ENCODE measurements around the gene WHAMM. TPM values are rescaled to one million over a fixed set of nuclear protein-coding genes. Genes with fewer than 3 reads are reported as not detected.
"Not testable (repeated sequence)": the region's sequence is repeated elsewhere in the genome, so short reads cannot be mapped to it uniquely, and the experiment has no call there.

The WHAMM gene, protein sequence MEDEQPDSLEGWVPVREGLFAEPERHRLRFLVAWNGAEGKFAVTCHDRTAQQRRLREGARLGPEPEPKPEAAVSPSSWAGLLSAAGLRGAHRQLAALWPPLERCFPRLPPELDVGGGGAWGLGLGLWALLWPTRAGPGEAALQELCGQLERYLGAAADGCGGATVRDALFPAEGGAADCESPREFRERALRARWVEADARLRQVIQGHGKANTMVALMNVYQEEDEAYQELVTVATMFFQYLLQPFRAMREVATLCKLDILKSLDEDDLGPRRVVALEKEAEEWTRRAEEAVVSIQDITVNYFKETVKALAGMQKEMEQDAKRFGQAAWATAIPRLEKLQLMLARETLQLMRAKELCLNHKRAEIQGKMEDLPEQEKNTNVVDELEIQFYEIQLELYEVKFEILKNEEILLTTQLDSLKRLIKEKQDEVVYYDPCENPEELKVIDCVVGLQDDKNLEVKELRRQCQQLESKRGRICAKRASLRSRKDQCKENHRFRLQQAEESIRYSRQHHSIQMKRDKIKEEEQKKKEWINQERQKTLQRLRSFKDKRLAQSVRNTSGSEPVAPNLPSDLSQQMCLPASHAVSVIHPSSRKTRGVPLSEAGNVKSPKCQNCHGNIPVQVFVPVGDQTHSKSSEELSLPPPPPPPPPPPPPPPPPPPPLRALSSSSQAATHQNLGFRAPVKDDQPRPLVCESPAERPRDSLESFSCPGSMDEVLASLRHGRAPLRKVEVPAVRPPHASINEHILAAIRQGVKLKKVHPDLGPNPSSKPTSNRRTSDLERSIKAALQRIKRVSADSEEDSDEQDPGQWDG
- 3.9 and 6.0 TPM in 2 replicates for total RNA-seq

DNA sequence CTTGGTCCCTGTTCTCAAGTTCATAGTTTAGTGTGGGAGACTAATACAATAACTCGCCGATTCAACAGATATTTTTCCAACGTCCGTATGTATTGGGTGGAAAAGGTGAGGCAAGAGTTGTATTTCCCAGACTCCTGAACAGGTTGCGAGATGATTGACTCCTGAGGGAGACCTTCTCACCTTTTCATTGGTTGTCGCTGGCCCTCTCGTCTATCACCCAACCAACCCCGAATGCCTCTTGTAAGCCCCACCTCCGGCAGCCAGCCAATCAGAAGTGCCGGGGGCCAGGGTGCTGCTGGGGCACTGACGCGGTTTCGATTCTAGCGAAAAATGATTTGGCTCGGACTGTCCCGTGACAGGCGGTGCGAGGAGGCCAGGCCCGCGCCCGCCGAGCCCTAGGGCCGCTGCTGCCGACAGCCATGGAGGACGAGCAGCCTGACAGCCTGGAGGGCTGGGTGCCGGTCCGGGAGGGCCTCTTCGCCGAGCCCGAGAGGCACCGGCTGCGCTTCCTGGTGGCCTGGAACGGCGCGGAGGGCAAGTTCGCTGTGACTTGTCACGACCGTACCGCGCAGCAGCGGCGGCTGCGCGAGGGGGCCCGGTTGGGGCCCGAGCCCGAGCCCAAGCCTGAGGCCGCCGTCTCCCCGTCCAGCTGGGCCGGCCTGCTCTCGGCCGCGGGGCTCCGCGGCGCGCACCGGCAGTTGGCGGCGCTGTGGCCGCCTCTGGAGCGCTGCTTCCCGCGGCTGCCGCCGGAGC is at the start of gene WHAMM:
WHAMM (plus strand) TSS at position 321 of the 753 bp plus-strand sequence; CDS start at position 420, 99 bp downstream.
- peak; percentile 99 for DNase-seq (ENCODE audit: low read depth in 2 of 2)

DNA sequence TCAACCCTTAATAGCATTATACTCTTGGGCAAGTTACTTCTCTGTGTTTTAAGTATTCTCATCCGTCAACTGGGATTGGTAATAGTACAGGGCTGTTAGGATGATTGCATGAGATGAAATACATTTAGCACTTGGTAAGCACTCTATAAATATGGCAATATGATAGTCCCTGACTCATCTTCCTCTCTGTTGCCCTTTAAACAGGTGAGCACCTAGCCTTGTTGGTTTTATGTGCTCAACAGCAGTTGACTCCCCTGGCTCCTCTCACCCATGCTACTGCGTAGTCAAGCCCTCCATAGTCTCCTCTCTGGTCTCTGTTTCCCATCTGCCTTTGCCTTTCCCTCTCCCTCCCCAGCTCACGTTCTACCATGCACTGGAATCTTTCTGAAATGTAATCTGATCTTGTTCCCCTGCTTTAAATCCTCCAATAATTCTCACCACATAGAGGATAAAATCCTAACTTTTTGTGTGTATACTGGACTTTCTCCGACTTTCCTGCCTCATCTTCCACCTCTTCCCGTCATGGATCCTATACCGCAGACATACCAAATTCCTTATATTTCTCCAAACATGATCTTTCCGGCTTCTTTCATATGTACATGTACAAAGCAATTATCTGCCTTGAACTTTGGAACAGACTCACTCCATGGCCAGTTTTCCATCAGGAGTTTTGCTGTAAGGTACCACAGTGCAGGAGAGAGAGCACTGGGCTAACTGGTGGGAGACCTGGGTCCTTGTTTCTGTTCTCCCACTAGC is 45.9 kb upstream of the WHAMM start:
- DNase-seq (ENCODE audit: low read depth in 2 of 2) = no peak

DNA sequence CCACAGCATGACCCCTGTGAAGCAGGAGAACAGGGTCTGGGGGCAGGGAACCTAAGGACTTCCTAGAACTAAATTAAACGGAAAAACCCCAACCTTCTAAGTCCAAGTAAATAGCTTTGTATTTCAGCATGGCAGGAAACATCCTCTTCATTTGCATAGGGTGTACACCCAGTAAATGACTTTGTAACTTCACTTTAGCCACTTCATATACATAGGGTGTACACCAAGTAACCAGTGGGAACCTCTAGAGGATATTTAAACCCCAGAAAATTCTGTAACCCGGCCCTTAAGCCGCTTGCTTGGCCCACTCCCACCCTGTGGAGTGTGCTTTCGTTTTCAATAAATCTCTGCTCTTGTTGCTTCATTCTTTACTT is 45.3 kb upstream of the WHAMM start:
- DNase-seq (ENCODE audit: low read depth in 2 of 2) = no peak

DNA sequence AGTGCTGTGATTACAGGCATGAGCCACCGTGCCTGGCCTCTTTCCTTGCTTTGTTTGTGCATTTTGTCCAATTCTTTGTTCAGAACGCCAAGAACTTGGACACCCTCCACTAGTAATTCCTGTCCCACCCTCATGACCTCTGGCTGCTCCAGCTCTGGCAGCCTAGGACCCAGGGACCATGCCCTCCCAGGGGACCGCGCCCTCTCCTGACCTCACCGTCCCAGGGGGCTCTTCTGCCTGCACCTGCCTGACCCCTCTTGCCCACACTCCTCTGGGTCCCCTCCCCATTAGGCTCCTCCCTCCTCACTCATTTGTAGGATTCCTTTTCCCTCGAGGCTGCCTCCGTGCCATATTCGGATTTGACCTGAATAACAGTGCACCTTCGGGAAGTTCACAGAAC is 44.7 kb upstream of the WHAMM start:
- no peak for DNase-seq (ENCODE audit: low read depth in 2 of 2)

DNA sequence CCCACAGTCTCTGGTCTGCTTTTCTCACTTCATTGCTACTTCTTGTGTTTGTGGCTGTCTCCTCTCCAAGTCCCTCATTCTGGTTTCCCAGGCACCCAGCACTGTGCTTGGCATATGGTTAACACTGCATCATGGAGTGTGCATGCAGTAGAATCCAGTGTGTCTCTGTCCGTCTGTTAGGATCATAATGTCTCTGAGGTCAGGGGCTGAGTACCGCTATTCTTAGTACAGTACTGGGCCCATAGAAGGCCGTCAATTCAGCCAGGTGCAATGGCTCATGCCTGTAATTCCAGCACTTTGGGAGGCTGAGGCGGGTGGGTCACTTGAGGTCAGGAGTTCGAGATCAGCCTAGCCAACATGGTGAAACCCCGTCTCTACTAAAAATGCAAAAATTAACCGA is 43.2 kb upstream of the WHAMM start:
- DNase-seq (ENCODE audit: low read depth in 2 of 2) = not testable (repeated sequence)

DNA sequence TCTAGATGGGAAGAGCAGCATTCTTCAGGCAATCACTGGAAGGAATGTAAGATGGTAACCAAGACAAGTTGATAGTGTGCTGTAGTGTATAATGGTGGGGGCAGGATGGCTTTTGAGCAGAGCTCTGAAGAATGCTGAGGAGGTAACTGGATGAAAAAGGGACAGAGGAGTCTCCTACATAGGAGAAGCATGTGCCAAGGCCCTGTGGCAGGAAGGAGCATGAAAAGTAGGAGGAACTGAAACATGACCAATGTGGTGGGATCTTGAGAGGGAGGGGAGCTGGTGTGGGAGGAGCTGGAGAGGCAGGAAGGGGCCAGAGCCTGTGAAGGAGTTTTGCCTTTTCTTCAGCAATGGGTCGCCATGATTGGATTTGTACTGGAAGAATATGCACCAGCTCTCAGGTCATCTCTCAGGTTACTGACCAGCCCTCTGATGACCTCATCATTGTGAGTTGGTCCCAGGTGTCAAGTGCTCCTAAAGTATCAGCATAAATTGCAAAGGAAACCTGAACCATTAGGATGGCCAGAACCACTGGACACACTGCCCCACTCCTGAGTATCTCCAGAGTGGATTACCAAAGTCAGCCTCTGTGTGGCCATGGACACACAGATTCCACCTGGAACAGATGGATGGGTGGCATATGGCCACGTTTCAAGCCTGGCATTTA is 42.1 kb upstream of the WHAMM start:
- DNase-seq (ENCODE audit: low read depth in 2 of 2) = no peak

DNA sequence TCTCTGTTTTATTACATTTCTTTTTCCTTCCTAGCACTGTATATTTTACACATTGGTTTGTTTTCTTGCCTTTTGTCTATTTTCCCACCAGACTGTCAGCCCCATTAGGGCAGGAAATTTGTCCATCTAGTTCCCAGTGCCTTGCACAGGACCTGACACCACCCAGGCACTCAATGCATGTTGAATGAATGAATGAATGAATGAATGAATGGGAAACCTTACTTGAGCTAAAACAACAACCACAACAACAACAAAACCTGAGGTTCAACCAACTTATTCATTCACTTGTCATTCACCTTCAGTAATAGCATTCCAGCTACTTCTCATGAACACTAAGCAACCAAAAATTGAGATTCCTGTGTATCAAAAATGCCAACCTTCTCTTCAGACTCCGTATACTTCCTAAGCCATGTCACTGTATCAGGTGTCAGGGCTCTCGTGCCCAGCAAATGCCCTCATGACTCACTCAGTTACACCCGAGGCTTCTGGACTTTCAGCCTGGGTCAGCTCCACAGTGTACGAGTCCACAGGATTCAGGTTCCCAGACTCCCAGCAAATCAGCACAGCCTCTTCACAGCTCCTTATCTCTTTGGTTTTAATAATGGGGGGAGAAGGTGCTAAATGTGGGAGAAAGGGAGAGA is 40.9 kb upstream of the WHAMM start:
- no peak for DNase-seq (ENCODE audit: low read depth in 2 of 2)

DNA sequence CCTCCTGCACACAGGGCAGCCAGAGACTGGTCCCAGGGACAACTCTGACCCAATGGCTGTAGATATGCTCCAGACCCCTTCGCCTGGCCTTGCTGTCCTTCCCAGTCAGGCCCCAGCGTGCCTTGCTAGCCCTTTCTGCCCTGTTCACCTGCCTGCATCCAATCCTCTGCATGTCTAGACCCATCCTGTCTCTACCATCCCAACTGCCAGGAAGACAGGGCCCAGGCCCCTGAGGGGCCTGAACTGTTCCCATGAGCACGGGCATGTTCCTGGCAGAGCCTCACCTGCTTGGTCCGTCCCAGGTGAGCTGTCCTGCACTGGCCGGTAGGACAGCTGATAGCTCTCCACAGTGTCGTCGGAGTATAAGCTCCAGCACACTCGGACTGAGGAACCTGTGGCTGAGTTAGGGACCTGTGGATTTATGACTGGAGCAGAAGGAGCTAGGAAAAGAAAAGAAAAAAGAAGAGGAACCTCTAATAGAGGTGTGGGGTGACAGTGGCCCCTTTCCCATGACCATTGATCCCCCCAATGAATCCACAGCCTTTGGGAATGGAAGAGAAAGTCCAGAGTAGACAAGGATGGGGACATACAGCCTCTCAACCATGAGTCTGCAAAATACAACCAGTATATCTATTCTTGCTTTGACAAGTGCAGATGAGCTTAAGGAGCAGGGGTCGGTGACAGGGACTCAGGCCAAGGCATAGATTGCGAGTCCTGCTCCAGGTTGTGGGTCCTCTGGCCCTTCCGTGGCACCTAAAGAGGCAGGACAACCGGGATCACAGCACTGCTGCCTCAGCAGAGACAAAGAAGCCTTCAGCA is 37.4 kb upstream of the WHAMM start:
- DNase-seq (ENCODE audit: low read depth in 2 of 2) = no peak

DNA sequence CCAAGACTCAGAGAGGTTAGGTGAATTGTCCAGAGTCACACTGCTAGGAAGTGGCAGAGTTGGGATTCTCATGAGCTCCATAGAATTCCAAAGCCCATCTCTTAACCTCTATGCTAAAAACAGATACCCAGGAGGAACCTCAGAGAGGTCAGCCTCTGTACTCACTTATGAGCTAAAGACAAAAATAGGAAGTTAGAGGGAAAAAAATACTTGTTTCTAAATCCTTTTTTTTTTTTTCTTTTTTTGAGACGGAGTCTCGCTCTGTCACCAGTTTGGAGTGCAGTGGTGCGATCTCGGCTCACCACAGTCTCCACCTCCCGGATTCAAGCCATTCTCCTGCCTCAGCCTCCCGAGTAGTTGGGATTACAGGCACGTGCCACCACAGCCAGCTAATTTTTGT is 34.9 kb upstream of the WHAMM start:
- DNase-seq (ENCODE audit: low read depth in 2 of 2) = no peak

DNA sequence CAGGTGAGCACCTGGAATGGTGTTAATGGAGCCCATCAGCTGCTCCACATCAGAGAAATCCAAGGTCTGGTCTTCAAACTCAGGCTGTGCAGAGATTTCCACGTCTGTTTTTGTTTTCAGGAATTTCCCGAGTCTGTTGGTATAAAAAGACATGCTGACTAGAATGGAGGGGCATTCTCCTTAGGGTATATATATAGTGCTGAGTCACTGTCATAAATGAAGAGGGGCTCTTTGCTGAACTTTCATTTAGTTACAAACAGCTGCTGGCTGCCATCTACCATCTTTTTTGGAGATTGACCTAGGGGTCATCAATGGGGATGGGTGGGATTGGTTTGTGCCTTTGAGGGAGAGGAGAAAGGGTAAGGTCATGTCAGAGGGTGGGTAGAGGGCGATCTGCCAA is 30.7 kb upstream of the WHAMM start:
- DNase-seq (ENCODE audit: low read depth in 2 of 2) = no peak

DNA sequence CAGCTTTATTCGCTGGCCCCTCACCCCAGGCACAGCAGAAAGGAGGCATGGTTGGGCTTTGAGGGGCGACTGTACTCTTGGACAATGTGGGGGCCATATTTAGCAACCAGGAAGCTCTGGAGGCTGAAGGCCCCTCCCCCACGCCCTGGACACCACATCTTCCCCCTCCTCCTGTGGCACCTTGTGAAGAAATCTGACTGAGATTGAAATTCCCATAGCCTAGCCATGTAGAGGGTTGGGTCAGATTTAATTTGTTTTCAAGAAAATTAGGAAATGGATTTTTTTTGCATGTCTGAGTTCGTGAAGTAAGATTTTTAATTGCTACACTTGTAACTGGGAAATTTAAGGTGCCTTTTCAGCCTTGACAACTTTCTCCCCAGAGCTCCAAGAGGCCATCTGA is 28.1 kb upstream of the WHAMM start:
- no peak for DNase-seq (ENCODE audit: low read depth in 2 of 2)

DNA sequence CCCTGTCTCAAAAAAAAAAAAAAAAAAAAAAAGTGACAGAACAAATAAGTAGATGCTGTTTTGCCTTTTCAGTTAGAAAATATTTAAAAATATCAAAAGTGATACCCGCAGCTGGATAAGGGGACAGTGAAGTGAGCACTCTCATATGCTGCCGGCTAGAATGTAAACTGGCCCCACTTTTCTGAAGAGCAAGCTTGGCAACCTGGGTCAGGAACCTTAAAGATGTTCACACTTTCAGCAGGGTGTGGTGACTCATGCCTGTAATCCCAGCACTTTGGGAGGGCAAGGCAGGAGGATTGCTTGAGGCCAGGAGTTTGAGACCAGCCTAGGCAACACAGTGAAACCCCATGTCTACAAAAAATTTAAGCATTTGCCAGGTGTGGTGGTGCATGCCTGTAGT is 20.9 kb upstream of the WHAMM start:
- no peak for DNase-seq (ENCODE audit: low read depth in 2 of 2)

DNA sequence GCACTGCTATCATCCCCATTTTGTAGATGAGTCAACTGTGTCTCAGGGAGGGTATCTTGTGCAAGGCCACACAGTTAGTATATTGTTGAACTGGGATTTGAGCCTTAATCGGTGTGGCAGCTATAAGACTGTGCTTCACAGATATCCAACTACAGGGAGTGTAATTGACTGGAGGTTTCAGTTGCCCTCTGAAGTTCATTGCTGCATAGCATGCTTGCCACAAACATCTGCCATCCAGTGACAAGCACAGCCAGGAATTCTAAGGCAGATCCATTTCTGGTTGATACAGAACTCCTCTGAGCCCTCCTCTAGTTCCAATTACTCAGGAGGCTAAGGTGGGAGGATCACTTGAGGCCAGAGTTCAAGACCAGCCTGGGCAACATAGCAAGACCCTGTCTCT is 19.9 kb upstream of the WHAMM start:
- DNase-seq (ENCODE audit: low read depth in 2 of 2) = no peak

DNA sequence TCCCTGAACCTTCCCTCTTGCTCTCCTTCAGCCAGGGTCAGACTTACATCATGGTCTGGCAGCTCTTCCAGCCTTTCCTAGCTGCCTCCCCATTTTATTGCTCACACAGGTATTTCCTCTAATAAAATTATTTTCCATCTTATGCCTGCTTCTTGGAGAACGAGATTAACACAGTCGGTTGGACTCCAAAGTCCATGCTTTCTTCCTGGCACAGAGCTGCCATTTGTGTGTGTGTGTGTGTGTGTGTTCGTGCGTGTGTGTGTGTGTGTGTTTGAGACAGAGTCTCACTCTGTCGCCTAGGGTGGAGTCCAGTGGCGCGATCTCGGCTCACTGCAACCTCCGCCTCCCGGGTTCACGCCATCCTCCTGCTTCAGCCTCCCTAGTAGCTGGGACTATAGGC is 19.1 kb upstream of the WHAMM start:
- no peak for DNase-seq (ENCODE audit: low read depth in 2 of 2)

DNA sequence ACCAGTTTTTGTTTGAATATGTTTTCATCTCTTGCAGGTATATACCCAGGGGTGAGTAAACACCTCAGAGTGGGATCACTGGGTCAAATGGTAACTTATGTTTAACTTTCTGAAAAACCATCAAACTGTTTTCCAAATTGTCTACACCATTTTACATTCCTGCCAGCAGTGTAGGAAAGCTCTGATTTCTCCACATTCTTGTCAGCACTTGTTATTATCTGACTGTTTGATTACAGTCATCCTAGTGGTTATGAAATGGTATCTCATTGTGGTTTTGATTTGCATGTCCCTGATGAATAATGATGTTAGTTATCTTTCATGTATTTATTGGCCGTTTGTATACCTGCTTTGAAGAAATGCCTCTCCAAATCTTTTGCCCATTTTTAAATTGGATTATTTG is 17.4 kb upstream of the WHAMM start:
- no peak for DNase-seq (ENCODE audit: low read depth in 2 of 2)

DNA sequence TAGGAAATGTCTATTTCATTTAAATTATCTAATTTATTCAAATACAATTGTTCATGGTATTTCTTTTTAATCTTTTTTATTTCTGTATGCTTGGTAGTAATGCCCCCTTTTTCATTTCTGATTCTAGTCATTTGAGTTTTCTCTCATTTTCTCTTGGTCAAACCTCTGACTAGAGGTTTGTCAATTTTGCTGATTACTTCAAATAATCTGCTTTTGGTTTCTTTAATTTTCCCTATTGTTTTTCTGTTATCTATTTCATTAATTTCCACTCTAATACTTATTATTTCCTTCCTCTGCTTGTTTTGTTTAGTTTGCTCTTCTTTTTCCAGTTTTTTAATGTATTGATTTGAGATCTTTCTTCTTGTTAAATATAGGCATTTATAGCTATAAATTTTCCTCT is 15.7 kb upstream of the WHAMM start:
- no peak for DNase-seq (ENCODE audit: low read depth in 2 of 2)

DNA sequence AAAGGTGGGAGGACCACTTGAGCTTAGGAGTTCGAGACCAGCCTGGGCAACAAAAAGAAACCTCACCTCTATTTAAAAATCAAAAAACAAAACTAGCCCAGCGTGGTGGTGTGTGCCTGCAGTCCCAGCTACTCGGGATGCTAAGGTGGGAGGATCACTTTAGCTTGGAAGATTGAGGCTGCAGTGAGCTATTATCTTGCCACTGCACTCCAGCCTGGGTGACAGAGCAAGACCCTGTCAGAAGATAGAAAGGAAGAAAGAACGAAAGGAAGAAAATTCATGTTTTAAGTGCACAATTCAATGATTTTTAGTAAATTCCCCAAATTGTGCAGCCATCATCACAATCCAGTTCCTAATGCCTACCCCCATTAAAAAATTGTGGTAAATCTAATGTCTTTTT is 11.3 kb upstream of the WHAMM start:
- DNase-seq (ENCODE audit: low read depth in 2 of 2) = no peak

DNA sequence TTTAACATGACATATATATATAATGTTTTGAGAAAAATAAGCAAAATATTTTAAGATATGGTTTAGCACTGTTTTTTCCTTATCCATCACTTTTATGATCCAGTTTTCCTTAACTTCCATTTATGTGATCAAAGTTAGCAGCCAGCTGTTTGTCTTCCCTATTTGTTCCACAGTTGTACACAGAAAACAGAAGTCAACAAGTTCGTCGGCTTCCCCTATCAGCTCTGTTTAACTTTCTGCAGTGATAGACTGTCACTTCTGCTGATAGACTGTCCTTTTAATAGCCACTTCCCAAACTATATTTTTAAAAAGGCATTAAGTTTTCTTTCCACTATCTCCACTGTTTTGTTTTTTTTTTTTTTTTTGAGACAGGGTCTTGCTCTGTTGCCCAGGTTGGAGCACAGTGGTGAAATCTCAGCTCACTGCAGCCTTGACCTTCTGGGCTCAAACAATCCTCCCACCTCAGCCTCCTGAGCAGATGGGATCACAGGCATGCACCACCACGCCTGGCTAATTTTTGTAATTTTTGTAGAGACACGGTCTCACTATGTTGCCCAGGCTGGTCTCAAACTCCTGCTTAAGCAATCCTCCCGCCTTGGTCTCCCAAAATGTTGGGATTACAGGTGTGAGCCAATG is 10.8 kb upstream of the WHAMM start:
- no peak for DNase-seq (ENCODE audit: low read depth in 2 of 2)

DNA sequence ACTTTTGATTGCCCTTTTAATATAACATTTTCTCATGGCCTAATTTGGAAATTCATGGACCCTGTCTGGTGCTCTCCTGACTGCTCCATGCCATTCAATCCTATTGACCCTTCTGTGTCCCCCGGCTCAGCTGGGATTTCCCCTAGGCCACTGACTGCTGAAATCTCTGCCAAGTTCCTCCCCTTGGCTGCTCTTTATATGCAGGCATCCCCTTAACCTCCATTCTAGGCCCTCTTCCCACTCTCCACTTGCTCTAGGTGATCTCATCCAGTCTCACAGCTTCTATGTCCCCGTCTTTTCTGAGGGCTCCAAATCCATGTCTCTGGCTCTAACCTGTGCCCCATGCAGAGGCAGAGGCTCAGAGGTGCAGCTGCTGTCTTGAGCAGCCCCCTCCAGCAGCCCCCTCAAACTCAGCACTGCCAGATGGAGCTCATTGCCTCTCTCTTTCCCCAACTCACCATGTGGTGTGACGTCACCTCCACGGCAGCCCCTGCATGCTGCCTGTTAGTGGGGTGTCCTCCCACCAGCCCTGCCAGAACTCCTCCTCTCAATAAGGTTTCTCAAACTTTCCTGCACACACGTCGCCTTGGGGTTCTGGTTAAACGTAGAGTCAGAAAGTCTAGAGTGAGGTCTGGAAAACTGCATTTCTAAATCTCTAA is 10.1 kb upstream of the WHAMM start:
- no peak for DNase-seq (ENCODE audit: low read depth in 2 of 2)
